DOHH2 (cell line): ENCODE results near the gene IQGAP1.
A peak's percentile ranks its signal among the peaks of the same experiment; 100 is the strongest.

Experiments used
- H3F3A ChIP-seq: fragments of 200-600 bp; sonication (generic), shearing (Covaris generic); 2 replicates; pipeline ENCODE4 v1.6.0; 2016; ENCODE audit warnings: antibody characterized with exemption, mild to moderate bottlenecking; ENCODE audit not compliant: control insufficient read depth, insufficient read depth
- H3K27ac ChIP-seq: fragments of 200-600 bp; sonication (generic); 2 replicates; pipeline ENCODE4 v1.5.1; 2014; ENCODE audit warnings: low read depth, mild to moderate bottlenecking, low read length, moderate library complexity
- H3K27me3 ChIP-seq: fragments of 200-600 bp; sonication (generic); 2 replicates; pipeline ENCODE4 v1.6.1; 2014; ENCODE audit warnings: mild to moderate bottlenecking, low read length, mixed read lengths; ENCODE audit not compliant: control insufficient read depth
- H3K36me3 ChIP-seq: fragments of 200-600 bp; sonication (generic); 2 replicates; pipeline ENCODE4 v1.6.1; 2014; ENCODE audit warnings: mild to moderate bottlenecking, low read length, moderate library complexity, mixed read lengths; ENCODE audit not compliant: control insufficient read depth
- H3K4me1 ChIP-seq: fragments of 200-600 bp; sonication (generic); 2 replicates; pipeline ENCODE4 v1.6.1; 2014; ENCODE audit warnings: mild to moderate bottlenecking, low read length, mixed read lengths; ENCODE audit not compliant: control insufficient read depth
- H3K4me2 ChIP-seq: fragments of 200-600 bp; sonication (generic); 2 replicates; pipeline ENCODE4 v1.6.0; 2014; ENCODE audit warnings: mild to moderate bottlenecking, low read length, moderate library complexity
- H3K4me3 ChIP-seq: fragments of 200-600 bp; sonication (generic); 2 replicates; pipeline ENCODE4 v1.5.1; 2014; ENCODE audit warnings: mild to moderate bottlenecking, low read length, mixed read lengths
- H3K79me2 ChIP-seq: fragments of 200-600 bp; sonication (generic); 2 replicates; pipeline ENCODE4 v1.6.1; 2014; ENCODE audit warnings: mild to moderate bottlenecking, low read length, mixed read lengths; ENCODE audit not compliant: control insufficient read depth
- H3K9me2 ChIP-seq: fragments of 200-600 bp; sonication (generic); replicated peaks from 2 replicates; pipeline ENCODE4 v1.6.1; 2014; ENCODE audit warnings: mild to moderate bottlenecking, low read length, mixed read lengths; ENCODE audit not compliant: control insufficient read depth
- H3K9me3 ChIP-seq: fragments of 200-600 bp; sonication (generic); 2 replicates; pipeline ENCODE4 v1.6.1; 2014; ENCODE audit warnings: antibody characterized with exemption, low read length, mixed read lengths; ENCODE audit not compliant: control insufficient read depth, insufficient read depth
- H4K20me1 ChIP-seq: fragments of 200-600 bp; sonication (generic); 2 replicates; pipeline ENCODE4 v1.6.0; 2014; ENCODE audit warnings: low read depth, mild to moderate bottlenecking, antibody characterized with exemption, low read length, moderate library complexity; ENCODE audit not compliant: control insufficient read depth, insufficient read depth
- EZH2phosphoT487 ChIP-seq: fragments of 200-600 bp; sonication (generic); IDR thresholded peaks from 2 replicates; pipeline ENCODE4 v1.6.1; 2017; ENCODE audit warnings: borderline replicate concordance, mild to moderate bottlenecking, antibody characterized with exemption, low read length, moderate library complexity, mixed read lengths
- TF ChIP-seq, protein P1 (sequence below): fragments of 200-600 bp; sonication (generic); IDR thresholded peaks from one replicate; pipeline ENCODE4 v1.5.1; 2014; ENCODE audit warnings: antibody characterized with exemption, mild to moderate bottlenecking, low read depth, low read length; ENCODE audit not compliant: poor library complexity, severe bottlenecking

The IQGAP1 gene

DNA sequence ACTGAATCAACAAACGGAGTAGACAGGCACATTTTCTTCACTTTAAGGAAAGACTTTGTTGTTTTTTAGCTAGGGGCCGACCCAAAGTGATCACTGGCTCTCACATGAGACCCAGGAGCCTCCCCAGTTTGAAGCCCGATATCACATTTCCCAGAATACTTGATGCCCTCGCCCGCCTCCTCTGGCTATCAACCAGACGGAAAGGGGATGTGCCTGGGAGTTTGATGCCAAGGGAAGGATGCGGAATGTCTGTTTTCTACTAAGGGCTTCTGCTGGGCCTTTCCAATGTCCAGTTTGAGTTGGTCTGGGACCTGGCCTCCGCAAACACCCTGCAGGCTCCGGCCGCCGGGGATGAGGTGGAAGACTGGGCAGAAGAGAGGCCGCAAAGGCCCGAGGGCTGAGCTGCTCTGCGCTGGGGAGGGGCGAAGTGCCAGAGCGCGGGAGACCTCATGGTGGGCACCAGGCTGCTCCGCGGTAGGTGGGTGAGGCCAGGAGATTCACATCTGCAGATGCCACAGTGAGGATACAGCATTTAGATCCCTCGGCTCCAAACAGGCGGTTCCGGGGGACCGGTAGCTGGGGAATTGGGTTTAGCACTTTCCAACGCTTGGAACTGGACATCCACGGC is 36.4 kb upstream of the IQGAP1 start:
- TF ChIP-seq, protein P1, sequence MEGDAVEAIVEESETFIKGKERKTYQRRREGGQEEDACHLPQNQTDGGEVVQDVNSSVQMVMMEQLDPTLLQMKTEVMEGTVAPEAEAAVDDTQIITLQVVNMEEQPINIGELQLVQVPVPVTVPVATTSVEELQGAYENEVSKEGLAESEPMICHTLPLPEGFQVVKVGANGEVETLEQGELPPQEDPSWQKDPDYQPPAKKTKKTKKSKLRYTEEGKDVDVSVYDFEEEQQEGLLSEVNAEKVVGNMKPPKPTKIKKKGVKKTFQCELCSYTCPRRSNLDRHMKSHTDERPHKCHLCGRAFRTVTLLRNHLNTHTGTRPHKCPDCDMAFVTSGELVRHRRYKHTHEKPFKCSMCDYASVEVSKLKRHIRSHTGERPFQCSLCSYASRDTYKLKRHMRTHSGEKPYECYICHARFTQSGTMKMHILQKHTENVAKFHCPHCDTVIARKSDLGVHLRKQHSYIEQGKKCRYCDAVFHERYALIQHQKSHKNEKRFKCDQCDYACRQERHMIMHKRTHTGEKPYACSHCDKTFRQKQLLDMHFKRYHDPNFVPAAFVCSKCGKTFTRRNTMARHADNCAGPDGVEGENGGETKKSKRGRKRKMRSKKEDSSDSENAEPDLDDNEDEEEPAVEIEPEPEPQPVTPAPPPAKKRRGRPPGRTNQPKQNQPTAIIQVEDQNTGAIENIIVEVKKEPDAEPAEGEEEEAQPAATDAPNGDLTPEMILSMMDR = no peak
- no peak for TF ChIP-seq EZH2phosphoT487
- Histone ChIP-seq H3K4me3 (peak overlapping the region; percentile 81), H3K4me1 (peaks cover 8% of the 10 kb centered on the region), H3K9me3 (no peaks in the 10 kb centered on the region), H3K36me3 (no peaks in the 10 kb centered on the region), H3F3A (no peaks in the 10 kb centered on the region), H3K27ac (no peak overlapping the region), H3K27me3 (no peaks in the 10 kb centered on the region), H3K79me2 (no peaks in the 10 kb centered on the region), H3K4me2 (peak overlapping the region; percentile 76), H4K20me1 (no peaks in the 10 kb centered on the region), H3K9me2 (no peaks in the 10 kb centered on the region)

DNA sequence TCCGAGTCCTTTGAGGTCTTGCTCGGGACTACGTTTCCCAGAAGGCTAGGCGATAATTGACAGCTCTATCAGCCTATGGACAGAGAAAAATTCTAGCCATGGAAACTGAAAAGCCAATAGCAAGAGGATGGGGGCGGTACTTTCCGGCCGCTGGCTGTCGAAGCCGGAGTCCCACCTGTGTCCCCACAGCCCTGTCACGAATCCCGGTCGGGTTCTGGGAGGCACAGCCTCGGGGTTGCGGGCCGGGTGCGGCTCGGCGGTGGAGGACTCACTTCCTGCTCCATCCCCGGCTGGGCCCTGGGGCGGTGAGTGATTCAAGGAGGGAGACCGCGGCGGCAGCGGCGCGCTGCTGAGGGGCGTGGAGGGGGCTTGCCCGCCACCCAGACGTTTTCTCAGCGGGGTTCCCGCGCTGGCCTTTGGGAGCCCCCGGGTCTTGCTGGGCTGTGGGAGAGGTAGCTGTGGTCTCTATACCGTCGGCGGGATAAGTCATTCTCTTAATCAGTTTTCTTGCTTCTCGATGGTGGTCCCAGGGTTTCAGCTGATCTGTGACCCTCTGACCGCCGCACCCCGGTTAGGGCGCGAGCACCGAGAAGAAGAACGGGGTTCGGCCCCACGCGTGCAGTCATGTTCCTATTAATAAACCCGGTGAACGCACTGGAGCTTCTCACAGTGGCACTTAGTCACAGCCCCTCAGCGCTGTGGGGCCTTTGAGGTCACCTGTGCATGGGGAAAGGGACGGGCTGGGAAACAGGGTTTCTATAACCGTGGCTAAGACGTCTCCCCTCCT is 35.7 kb upstream of the IQGAP1 start, which contains the start of gene ZNF774:
Gene ZNF774, plus strand, starts transcription at position 178 of the 787 bp plus-strand sequence. CDS start 2,377 bp downstream, outside the sequence.
- H3F3A ChIP-seq = no peaks in the 10 kb centered on the region
- H3K27ac ChIP-seq = no peak within 1 kb of the TSS
- H3K4me2 ChIP-seq = peak within 1 kb of the TSS; percentile 76
- H3K4me1 ChIP-seq = peaks cover 8% of the 10 kb centered on the region
- no peak for TF ChIP-seq EZH2phosphoT487
- TF ChIP-seq, protein P1 = no peak
- H3K27me3 ChIP-seq = no peaks in the 10 kb centered on the region
- H3K9me3 ChIP-seq = no peaks in the 10 kb centered on the region
- no peaks in the 10 kb centered on the region for H3K79me2 ChIP-seq
- peak within 1 kb of the TSS; percentile 81 for H3K4me3 ChIP-seq
- no peaks in the 10 kb centered on the region for H3K36me3 ChIP-seq
- no peaks in the 10 kb centered on the region for H4K20me1 ChIP-seq
- no peaks in the 10 kb centered on the region for H3K9me2 ChIP-seq

DNA sequence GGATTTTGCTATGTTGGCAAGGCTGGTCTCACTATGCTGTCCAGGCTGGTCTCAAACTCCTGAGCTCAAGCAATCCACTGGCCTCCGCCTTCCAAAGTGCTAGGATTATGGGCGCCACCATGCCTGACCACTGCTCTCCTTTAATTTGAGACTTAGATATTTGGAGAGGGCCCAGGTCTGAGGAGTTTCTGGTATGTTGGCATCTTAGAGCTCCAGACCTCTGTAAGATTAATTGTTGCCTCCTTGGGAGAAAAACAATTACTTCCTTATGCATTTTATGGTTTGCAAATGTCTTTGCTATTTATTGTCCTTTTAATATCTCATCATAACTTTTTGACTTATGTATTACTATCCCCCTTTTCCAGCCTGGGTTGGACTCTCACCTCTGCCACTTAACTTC is 33.1 kb upstream of the IQGAP1 start:
- Histone ChIP-seq H3K27ac (no peak overlapping the region), H3K9me3 (no peaks in the 10 kb centered on the region), H3F3A (no peaks in the 10 kb centered on the region), H3K4me3 (no peak overlapping the region), H3K27me3 (no peaks in the 10 kb centered on the region), H4K20me1 (no peaks in the 10 kb centered on the region), H3K36me3 (no peaks in the 10 kb centered on the region), H3K9me2 (no peaks in the 10 kb centered on the region), H3K79me2 (no peaks in the 10 kb centered on the region), H3K4me2 (no peak overlapping the region), H3K4me1 (peaks cover 8% of the 10 kb centered on the region)
- TF ChIP-seq EZH2phosphoT487 = no peak
- TF ChIP-seq, protein P1 = no peak
